HUES48 (cell line): Measurements from ENCODE around the gene VPS36.

ENCODE experiments used
- H3K27ac ChIP-seq: one replicate; pipeline ENCODE4 v1.7.0; 2013; ENCODE audit warnings: low read depth, low read length, inconsistent platforms
- H3K27me3 ChIP-seq: 2 replicates; pipeline ENCODE4 v1.6.1; 2013; ENCODE audit warnings: mild to moderate bottlenecking, low read length; ENCODE audit not compliant: control insufficient read depth, insufficient read depth
- H3K36me3 ChIP-seq: 2 replicates; pipeline ENCODE4 v1.6.1; 2013; ENCODE audit warnings: low read length; ENCODE audit not compliant: control insufficient read depth, insufficient read depth
- H3K4me1 ChIP-seq: 2 replicates; pipeline ENCODE4 v1.6.1; 2013; ENCODE audit warnings: mild to moderate bottlenecking, low read length; ENCODE audit not compliant: control insufficient read depth, insufficient read depth
- H3K4me3 ChIP-seq: 2 replicates; pipeline ENCODE4 v1.5.1; 2013; ENCODE audit warnings: mild to moderate bottlenecking, low read depth, low read length
- H3K9ac ChIP-seq: 2 replicates; pipeline ENCODE4 v1.6.1; 2013; ENCODE audit warnings: mild to moderate bottlenecking, low read depth, low read length, moderate library complexity
- H3K9me3 ChIP-seq: 2 replicates; pipeline ENCODE4 v1.6.1; 2013; ENCODE audit warnings: low read length; ENCODE audit not compliant: control insufficient read depth, insufficient read depth

Gene VPS36

DNA sequence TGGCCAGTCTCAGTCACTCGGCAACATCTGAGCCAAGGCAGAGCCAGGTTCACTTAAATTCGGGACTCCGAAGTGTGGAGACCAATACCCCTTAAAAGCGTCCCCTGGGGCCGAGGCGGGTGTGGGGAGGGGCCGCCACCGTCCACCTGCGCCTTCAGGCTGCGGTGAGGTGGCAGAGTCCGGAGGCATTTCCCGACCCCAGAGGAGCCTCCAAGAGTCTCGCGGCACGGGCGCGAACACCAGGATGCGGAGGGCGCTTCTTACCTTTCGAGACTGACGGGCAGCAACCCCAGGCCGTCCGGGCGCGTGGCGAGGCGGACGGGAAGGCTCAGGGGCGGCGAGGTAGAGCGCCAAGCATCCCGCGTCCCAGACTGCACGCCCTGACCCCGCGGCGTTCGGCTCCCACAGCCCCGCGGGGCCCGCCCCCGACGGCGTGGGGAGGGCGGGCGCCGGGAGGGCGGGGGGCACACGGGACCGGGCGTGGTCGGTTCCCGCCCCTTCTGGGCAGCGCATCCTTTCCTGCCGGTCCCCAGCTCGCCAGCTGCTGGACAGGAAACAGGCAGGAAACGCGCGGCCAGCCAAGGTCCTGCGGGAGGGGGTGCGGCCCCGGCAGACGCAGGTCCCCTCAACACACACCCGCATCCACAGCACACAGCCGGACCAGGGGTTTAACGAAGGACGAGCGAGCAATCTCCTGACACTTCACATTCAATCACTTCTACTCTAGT is 44.5 kb downstream of the VPS36 start, which contains the start of gene THSD1:
TSS of gene THSD1 (minus strand) at position 406 of the 728 bp plus-strand sequence. CDS start 3,572 bp downstream, outside the sequence.
- no peaks in the 10 kb centered on the region for H3K9me3 ChIP-seq
- peaks cover 3% of the 10 kb centered on the region; the same call in 1 of the 2 replicates for H3K4me1 ChIP-seq
- H3K27me3 ChIP-seq: peaks cover 32% of the 10 kb centered on the region
- H3K4me3 ChIP-seq: peak within 1 kb of the TSS; percentile 65
- H3K36me3 ChIP-seq: no peaks in the 10 kb centered on the region
- H3K27ac ChIP-seq: no peak within 1 kb of the TSS
- H3K9ac ChIP-seq: no peak within 1 kb of the TSS

DNA sequence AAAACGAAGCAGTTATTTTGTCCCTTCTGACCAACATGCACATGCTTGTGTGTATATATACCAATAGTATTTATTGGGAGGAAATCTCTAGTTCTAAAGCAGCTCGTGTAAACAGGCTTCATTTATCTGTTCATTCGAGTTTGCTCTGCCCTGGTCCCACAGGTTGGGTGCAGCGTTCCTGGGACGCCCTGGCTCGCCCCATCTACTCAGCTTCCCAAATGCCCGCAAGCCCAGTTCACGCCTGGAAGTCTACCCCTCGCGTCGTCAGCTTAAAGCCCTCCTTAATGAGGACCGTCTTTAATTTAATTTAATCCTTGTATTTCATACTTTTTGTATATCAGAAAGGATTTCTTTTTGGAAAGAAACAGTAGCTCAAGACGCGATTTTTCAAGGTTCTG is 45.1 kb downstream of the VPS36 start:
- H3K4me1 ChIP-seq: peaks cover 3% of the 10 kb centered on the region; the same call in 1 of the 2 replicates
- H3K4me3 ChIP-seq: peak overlapping the region; percentile 65
- H3K27ac ChIP-seq: no peak overlapping the region
- H3K27me3 ChIP-seq: peaks cover 32% of the 10 kb centered on the region
- H3K9ac ChIP-seq: no peak overlapping the region
- H3K36me3 ChIP-seq: no peaks in the 10 kb centered on the region
- no peaks in the 10 kb centered on the region for H3K9me3 ChIP-seq

GRCh38 chr13:52399708-52400107 is 50.7 kb downstream of the VPS36 start:
- H3K27ac ChIP-seq: no peak overlapping the region
- no peaks in the 10 kb centered on the region for H3K36me3 ChIP-seq
- H3K4me1 ChIP-seq: no peaks in the 10 kb centered on the region
- H3K9ac ChIP-seq: no peak overlapping the region
- no peak overlapping the region for H3K4me3 ChIP-seq
- peaks cover 7% of the 10 kb centered on the region for H3K27me3 ChIP-seq
- no peaks in the 10 kb centered on the region for H3K9me3 ChIP-seq

GRCh38 chr13:52399046-52399445 is 51.4 kb downstream of the VPS36 start:
- Histone ChIP-seq H3K4me3 (no peak overlapping the region), H3K9ac (no peak overlapping the region), H3K27me3 (peaks cover under 1% of the 10 kb centered on the region; the same call in 1 of the 2 replicates), H3K27ac (no peak overlapping the region), H3K4me1 (no peaks in the 10 kb centered on the region), H3K36me3 (no peaks in the 10 kb centered on the region), H3K9me3 (no peaks in the 10 kb centered on the region)

DNA sequence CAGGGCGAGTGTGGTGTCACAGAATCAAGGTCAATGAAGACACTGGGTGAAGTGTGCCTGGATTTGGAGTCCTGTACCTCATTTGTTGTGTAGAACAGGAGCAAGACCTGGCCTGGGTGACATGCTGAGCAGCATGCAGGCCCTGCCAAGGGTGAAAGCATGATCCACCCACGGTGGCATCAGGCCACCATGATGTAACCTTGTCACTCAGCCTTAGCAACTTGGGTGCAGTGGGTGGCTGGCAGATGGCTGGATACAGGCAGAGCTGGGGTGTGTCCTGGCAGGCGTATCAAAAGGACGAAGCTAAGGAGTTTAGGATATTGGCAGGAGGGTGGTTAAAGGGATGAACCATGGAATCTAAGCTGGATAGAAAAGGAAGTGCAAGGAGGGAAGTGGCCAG is 54.7 kb downstream of the VPS36 start:
- no peak overlapping the region for H3K27ac ChIP-seq
- no peaks in the 10 kb centered on the region for H3K9me3 ChIP-seq
- H3K27me3 ChIP-seq: no peaks in the 10 kb centered on the region

DNA sequence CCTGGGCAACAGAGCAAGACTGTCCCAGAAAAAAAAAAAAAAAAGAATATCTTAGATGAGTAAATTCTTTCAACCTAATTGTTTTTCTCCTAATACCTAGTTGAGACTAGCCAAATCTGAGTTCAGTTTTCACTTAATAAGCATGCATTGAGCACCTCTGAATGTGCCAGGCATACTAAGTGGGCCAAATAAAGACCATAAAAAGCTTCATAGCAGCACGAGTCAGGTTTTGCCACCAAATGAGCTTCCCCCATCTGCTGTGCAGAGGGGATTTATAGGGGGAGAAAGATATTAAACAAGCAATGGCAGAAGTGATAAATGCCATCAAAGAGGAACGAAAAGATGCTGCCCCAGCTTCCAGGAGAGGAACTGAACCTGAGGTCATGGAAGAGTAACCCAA is 55.8 kb downstream of the VPS36 start:
- H3K27me3 ChIP-seq: no peaks in the 10 kb centered on the region
- H3K4me1 ChIP-seq: no peaks in the 10 kb centered on the region
- H3K4me3 ChIP-seq: no peak overlapping the region
- H3K27ac ChIP-seq: no peak overlapping the region
- H3K9me3 ChIP-seq: no peaks in the 10 kb centered on the region
- no peaks in the 10 kb centered on the region for H3K36me3 ChIP-seq
- no peak overlapping the region for H3K9ac ChIP-seq

More for the DNA sequence above, 54.7 kb downstream of the VPS36 start:
- no peak overlapping the region for H3K9ac ChIP-seq
- no peak overlapping the region for H3K4me3 ChIP-seq
- no peaks in the 10 kb centered on the region for H3K36me3 ChIP-seq
- no peaks in the 10 kb centered on the region for H3K4me1 ChIP-seq

DNA sequence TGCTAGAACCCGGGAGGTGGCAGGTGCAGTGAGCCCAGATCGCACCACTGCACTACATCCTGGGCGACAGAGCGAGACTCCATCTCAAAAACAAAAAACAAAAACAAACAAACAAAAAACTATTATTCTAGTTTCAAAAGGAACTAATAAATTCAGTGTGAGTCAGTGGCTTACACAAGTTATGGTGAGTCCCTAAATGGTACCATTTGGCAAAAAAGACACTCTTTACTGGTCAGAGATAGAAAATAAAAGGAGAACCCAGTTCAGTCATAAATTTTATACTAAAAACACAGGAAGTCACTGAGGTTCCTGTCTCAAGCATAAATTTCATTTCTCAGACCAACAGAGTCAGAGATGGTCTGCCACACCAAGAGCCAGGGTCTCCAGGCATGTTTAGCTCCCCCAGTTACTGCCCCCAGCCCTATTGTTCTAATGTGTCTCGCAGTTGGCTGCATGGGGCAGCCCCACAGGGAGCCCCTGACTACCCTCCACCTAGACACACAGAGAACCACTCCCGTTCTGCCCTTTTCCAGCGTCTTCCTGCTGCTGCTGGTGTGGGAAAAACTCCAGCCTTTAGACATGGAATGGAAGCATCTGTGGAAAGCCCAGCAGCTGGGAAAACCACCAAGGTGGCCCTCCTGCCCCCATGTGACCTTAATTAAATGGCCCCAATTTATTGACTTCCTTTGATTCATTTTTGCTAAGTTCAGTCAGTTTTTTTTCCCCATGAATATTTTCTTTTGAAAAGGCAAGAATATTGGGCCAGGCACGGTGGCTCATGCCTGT is 56.7 kb downstream of the VPS36 start:
- Histone ChIP-seq H3K9me3 (no peaks in the 10 kb centered on the region), H3K36me3 (no peaks in the 10 kb centered on the region), H3K9ac (no peak overlapping the region), H3K27ac (no peak overlapping the region), H3K27me3 (no peaks in the 10 kb centered on the region), H3K4me1 (no peaks in the 10 kb centered on the region), H3K4me3 (no peak overlapping the region)

DNA sequence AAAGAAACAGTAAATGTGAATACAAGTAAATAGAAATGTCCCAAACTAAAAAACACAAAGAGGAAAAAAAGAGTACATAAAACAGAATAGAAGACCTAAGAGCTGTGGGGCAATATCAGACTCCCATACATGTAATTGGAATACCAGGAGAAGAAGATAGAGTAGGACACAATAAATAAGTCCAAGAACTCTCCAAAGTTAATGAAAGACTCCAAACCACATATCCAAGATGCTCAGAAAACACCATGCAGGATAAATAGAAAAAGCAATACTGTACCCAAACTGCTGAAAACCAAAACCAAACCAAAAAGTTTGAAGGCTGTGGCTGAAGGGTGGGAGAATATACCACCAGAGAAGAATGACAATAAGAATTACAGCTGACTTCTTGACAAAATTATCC is 62.7 kb downstream of the VPS36 start:
- Histone ChIP-seq H3K4me1 (no peaks in the 10 kb centered on the region), H3K27ac (no peak overlapping the region), H3K36me3 (no peaks in the 10 kb centered on the region), H3K9ac (no peak overlapping the region), H3K9me3 (no peaks in the 10 kb centered on the region), H3K27me3 (no peaks in the 10 kb centered on the region), H3K4me3 (no peak overlapping the region)

DNA sequence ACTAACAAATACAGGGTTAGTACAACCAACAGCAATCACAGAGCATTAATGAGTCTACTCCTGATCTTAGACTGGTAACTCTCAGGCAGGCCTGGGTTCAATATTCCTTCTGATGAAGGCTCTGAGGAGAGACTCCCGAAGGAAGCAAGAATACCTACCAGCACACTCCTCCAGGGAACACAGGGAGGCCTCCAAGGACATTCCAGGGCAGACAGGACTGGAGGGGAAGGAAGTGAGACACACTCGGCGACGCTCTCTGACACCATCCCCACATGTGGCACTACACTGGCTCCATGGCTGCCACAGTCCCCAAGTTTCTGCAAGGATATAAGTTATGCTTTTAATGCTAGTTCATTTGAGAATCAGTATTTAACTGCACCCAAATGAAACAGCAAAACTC is 64.6 kb downstream of the VPS36 start:
- no peaks in the 10 kb centered on the region for H3K4me1 ChIP-seq
- H3K27me3 ChIP-seq: no peaks in the 10 kb centered on the region
- H3K4me3 ChIP-seq: no peak overlapping the region
- H3K9ac ChIP-seq: no peak overlapping the region
- H3K36me3 ChIP-seq: no peaks in the 10 kb centered on the region
- H3K9me3 ChIP-seq: no peaks in the 10 kb centered on the region
- no peak overlapping the region for H3K27ac ChIP-seq

DNA sequence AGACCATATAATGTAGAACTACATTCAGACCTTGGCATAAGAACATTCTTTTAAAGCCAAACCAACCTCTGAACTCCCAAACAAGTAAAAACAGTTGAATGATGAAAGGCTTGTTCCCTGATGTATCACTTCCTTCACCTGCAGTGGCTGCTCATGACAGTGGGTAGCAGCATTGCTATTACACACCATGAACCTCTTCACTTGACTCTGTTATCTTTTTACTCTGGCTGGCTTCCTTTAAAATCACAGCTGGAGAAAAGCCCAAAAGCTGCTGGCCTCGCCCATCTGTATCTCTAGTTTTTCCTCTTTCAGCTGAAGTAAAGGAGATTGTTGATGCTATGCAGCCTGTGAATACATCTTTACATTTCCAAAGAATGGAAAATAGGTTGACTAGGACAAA is 67.1 kb downstream of the VPS36 start:
- Histone ChIP-seq H3K9me3 (no peaks in the 10 kb centered on the region), H3K36me3 (no peaks in the 10 kb centered on the region), H3K4me1 (no peaks in the 10 kb centered on the region), H3K27me3 (no peaks in the 10 kb centered on the region), H3K4me3 (no peak overlapping the region), H3K27ac (no peak overlapping the region), H3K9ac (no peak overlapping the region)

DNA sequence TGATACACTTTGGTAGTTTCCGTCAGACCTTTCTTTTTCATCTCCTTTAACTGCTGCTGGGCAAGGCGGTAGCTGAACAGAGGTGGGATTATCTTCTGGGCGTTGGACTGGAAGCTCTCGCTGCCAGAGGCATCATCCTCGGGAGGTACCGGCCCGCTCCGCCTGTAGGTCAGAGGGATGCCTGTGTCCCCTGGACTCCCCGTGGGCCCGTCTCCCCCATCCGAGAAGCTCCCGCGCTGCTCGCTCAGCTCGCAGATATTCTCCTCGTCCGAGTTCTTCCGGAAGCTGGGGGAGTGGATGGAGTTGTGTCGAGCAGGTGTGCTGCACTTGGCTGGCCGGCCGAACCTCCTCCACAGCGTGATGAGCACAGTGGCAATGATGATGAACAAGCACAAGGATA is 72.1 kb downstream of the VPS36 start:
- Histone ChIP-seq H3K4me3 (no peak overlapping the region), H3K4me1 (no peaks in the 10 kb centered on the region), H3K36me3 (no peaks in the 10 kb centered on the region), H3K27ac (no peak overlapping the region), H3K9ac (no peak overlapping the region), H3K9me3 (no peaks in the 10 kb centered on the region), H3K27me3 (no peaks in the 10 kb centered on the region)
